Measurements from ENCODE around the gene NDRG2. TPM values are rescaled to one million over a fixed set of nuclear protein-coding genes. Genes with fewer than 3 reads are reported as not detected.

Gene NDRG2
- total and polyA plus RNA-seq, 4 experiments from 2014 or later: 26.9 to 34.5 (median 32.2) TPM

DNA sequence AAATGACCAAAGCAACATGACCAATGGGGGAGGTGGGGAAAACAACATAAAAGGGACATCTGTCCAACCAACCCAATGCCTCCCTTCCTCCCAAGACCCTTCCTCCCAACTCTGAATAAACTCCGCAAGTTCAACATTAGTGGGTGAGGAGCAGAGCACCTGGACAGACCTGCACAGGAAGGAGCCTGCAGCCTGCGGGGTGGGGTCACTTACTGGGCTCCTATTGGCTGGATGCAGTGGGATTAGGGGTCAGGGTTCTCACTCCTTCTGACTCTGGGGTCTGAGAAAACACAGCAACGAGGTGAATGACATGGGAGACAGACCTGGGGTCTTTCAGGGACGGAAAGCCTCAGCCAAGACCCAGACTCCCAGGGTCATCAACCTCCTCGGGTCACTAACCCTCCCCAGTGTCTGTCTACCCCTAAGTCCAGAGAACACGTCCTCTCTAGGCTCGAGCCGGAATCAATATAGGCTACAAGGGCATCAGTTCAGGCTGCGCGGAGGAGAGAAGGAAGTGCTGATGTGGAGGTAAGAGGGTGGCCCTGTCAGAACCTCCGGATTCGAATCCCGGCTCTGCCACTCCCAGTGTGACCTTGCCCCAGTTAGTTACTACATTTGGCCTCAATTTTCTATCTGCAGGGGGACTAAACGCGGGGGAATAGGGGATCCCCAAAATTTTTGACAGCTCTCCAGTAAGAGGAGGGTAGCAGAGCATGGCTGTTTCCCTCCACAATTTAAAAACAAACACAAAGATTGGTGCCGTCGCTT lies 860 bp downstream of the NDRG2 start:
- Mint-ChIP-seq H3K27me3 (no peaks in the 10 kb centered on the region), H3K4me3 (peak overlapping the region; percentile 83 to 95 (median 91)), H3K36me3 (peaks cover 23 to 26% of the 10 kb centered on the region in 2 donors), H3K4me1 (peaks cover 12 to 33% (median 22%) of the 10 kb centered on the region in 4 donors), H3K27ac (peak overlapping the region; percentile 77 to 92 (median 87)), H3K9me3 (peaks cover 0 to 2% (median 0%) of the 10 kb centered on the region in 8 donors)
- H3K27me3 ChIP-seq (ENCODE audit: insufficient read depth, low read length): no peaks in the 10 kb centered on the region
- H3K4me3 ChIP-seq (ENCODE audit: low read length in 2 of 2): peak overlapping the region; percentile 69 to 77
- POLR2A ChIA-PET (ENCODE audit: partially characterized antibody): interaction anchor here (0.7 to 2.5 kb wide), 9 partner anchors 9 to 80 kb away, joined by 3 to 18 read pairs (median 4); no protein-coding TSS in a partner anchor
- DNase-seq: peak; percentile 9 to 46 (median 23)
- H3K27ac ChIP-seq (ENCODE audit: low read depth, low read length): peak overlapping the region; percentile 51
- H3K4me1 ChIP-seq (ENCODE audit: insufficient read depth, low read length): peaks cover 20% of the 10 kb centered on the region
- intact Hi-C loops (cut with micrococcal nuclease): loop anchor here (2.0 kb wide), 1 partner anchor 69 kb away; no protein-coding TSS in a partner anchor
- CTCF ChIA-PET (ENCODE audit: partially characterized antibody): interaction anchor here (1.1 to 2.6 kb wide), 5 partner anchors 10 to 81 kb away, joined by 3 to 34 read pairs (median 4); no protein-coding TSS in a partner anchor
- H3K9me3 ChIP-seq (ENCODE audit: control insufficient read depth in 1 of 2, low read length in 2 of 2): no peaks in the 10 kb centered on the region
- no peaks in the 10 kb centered on the region for H3K36me3 ChIP-seq (ENCODE audit: insufficient read depth, low read length)

DNA sequence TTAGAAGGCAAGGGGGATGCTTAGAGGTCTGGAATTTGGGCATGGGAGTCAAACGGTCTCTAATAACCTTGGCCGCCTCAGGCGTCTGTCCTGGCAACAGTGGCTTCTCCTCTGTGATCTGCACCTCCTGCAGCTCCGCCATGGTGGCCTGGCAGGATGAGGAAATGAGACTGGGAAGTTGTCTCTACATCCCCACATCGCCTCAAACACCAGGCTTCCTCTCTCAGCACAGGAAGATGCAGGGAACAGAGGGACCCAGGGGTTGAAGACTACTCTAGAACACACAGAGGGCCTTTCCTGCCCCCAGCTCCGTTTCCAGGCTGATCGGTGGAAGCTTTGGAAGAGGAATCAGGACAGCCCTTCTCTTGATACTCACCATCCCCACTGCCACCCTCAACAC lies 1.7 kb downstream of the NDRG2 start:
- peaks cover 12 to 33% (median 22%) of the 10 kb centered on the region in 4 donors for H3K4me1 Mint-ChIP-seq
- ChIA-PET CTCF (ENCODE audit: partially characterized antibody) (interaction anchor here (1.1 to 2.6 kb wide), 4 partner anchors 9 to 81 kb away, joined by 4 to 34 read pairs (median 6); no protein-coding TSS in a partner anchor), POLR2A (ENCODE audit: partially characterized antibody) (interaction anchor here (0.7 to 2.5 kb wide), 5 partner anchors 8 to 81 kb away, joined by 3 to 18 read pairs (median 5); no protein-coding TSS in a partner anchor)

DNA sequence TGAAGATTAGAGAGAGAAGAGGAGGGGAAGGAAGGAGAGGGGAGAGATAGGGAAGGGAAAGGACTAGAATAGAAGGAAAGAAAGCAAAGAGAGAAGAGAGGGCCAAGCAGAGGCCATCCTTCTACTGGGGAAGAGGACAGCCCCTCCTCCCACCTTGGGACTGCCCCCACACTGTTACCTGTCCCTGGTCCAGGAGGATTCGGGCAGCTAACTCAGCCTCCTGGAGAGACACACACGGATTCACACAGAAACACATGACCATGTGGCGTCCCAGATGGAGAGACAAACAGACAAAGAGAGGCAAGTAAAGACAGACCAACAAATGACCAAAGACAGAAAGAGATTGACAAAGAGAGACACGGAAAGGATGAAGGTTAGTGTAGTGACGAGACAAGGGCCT lies 2.2 kb downstream of the NDRG2 start:
- H3K4me1 ChIP-seq (ENCODE audit: insufficient read depth, low read length): peaks cover 20% of the 10 kb centered on the region
- H3K27ac Mint-ChIP-seq: peak overlapping the region in 3 of 7 donors; percentile 4 to 56 (median 19)
- no peak for DNase-seq
- peaks cover 12 to 33% (median 22%) of the 10 kb centered on the region in 4 donors for H3K4me1 Mint-ChIP-seq
- no peak overlapping the region for H3K4me3 ChIP-seq (ENCODE audit: low read length in 2 of 2)
- no peaks in the 10 kb centered on the region for H3K36me3 ChIP-seq (ENCODE audit: insufficient read depth, low read length)
- CTCF ChIA-PET (ENCODE audit: partially characterized antibody): interaction anchor here (2.6 to 15.6 kb wide), 2 partner anchors 8 to 83 kb away, joined by 34 to 399 read pairs; partner anchors contain the start of gene TMEM253
- H3K4me3 Mint-ChIP-seq: peak overlapping the region; percentile 13 to 91 (median 68)
- H3K36me3 Mint-ChIP-seq: peaks cover 31 to 37% of the 10 kb centered on the region in 2 donors
- intact Hi-C loops (cut with micrococcal nuclease): no loop called here
- no peak overlapping the region for H3K27ac ChIP-seq (ENCODE audit: low read depth, low read length)
- H3K9me3 Mint-ChIP-seq: peaks cover 0 to 2% (median 0%) of the 10 kb centered on the region in 8 donors
- H3K9me3 ChIP-seq (ENCODE audit: control insufficient read depth in 1 of 2, low read length in 2 of 2): no peaks in the 10 kb centered on the region
- no peaks in the 10 kb centered on the region for H3K27me3 Mint-ChIP-seq
- no peaks in the 10 kb centered on the region for H3K27me3 ChIP-seq (ENCODE audit: insufficient read depth, low read length)
- POLR2A ChIA-PET (ENCODE audit: partially characterized antibody): interaction anchor here (0.9 to 2.5 kb wide), 3 partner anchors 8 to 82 kb away, joined by 3 to 18 read pairs (median 5); no protein-coding TSS in a partner anchor

More for the DNA sequence above, 1.7 kb downstream of the NDRG2 start:
- H3K36me3 Mint-ChIP-seq: peaks cover 31 to 32% of the 10 kb centered on the region in 2 donors
- H3K4me3 Mint-ChIP-seq: peak overlapping the region; percentile 53 to 91 (median 86)
- Histone ChIP-seq H3K27ac (ENCODE audit: low read depth, low read length) (no peak overlapping the region), H3K4me3 (ENCODE audit: low read length in 2 of 2) (no peak overlapping the region), H3K4me1 (ENCODE audit: insufficient read depth, low read length) (peaks cover 20% of the 10 kb centered on the region), H3K9me3 (ENCODE audit: control insufficient read depth in 1 of 2, low read length in 2 of 2) (no peaks in the 10 kb centered on the region), H3K27me3 (ENCODE audit: insufficient read depth, low read length) (no peaks in the 10 kb centered on the region), H3K36me3 (ENCODE audit: insufficient read depth, low read length) (no peaks in the 10 kb centered on the region)
- intact Hi-C loops (cut with micrococcal nuclease): no loop called here
- H3K9me3 Mint-ChIP-seq: peaks cover 0 to 2% (median 0%) of the 10 kb centered on the region in 8 donors
- no peak for DNase-seq
- H3K27ac Mint-ChIP-seq: peak overlapping the region in 2 of 7 donors; percentile 56 to 83
- H3K27me3 Mint-ChIP-seq: no peaks in the 10 kb centered on the region

DNA sequence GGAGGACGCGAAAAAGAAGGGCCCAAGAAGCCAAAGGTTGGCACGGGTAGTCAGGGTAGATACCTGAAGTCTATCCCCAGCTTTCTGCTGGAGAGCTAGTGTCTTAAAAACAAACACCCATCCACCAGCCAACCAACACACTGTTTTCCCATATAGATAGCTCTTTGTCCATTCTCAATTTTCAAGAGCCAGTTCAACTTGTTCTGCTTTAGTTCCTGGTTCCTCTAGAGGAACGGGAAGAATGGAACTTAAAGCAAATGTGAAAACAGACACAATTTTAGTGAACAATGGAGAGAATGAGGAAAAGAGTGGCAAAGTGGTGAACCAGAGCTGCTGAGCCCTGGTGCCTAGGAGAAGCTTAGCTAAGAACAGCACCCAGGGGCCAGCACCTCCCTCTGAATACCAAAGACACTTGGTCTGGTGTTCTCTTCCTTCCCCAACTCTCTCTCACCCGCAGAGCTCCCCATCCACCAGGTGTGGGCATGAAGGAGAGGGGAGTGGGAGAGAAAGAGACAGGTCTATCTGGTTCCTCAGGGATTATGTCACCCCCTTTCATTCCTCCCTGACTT lies 3.8 kb downstream of the NDRG2 start:
- no peak for DNase-seq
- Histone ChIP-seq H3K9me3 (ENCODE audit: control insufficient read depth in 1 of 2, low read length in 2 of 2) (no peaks in the 10 kb centered on the region), H3K27me3 (ENCODE audit: insufficient read depth, low read length) (no peaks in the 10 kb centered on the region), H3K27ac (ENCODE audit: low read depth, low read length) (no peak overlapping the region), H3K4me3 (ENCODE audit: low read length in 2 of 2) (no peak overlapping the region), H3K4me1 (ENCODE audit: insufficient read depth, low read length) (peaks cover 20% of the 10 kb centered on the region), H3K36me3 (ENCODE audit: insufficient read depth, low read length) (no peaks in the 10 kb centered on the region)
- H3K36me3 Mint-ChIP-seq: peaks cover 39 to 45% of the 10 kb centered on the region in 2 donors
- no peaks in the 10 kb centered on the region for H3K27me3 Mint-ChIP-seq
- H3K4me3 Mint-ChIP-seq: no peak overlapping the region
- peaks cover 12 to 28% (median 19%) of the 10 kb centered on the region in 4 donors for H3K4me1 Mint-ChIP-seq
- peak overlapping the region in 1 of 7 donors; percentile 49 for H3K27ac Mint-ChIP-seq
- ChIA-PET POLR2A (ENCODE audit: partially characterized antibody) (interaction anchor here (1.0 kb wide), 1 partner anchor 9 kb away, joined by 3 read pairs; the partner anchor contains the start of gene TPPP2), CTCF (ENCODE audit: partially characterized antibody) (interaction anchor here (0.5 to 15.6 kb wide), 7 partner anchors 9 to 254 kb away, joined by 3 to 399 read pairs (median 3); partner anchors contain the start of genes RNASE7 and TMEM253)
- intact Hi-C loops (cut with micrococcal nuclease): no loop called here
- H3K9me3 Mint-ChIP-seq: peaks cover 0 to 2% (median 0%) of the 10 kb centered on the region in 8 donors

DNA sequence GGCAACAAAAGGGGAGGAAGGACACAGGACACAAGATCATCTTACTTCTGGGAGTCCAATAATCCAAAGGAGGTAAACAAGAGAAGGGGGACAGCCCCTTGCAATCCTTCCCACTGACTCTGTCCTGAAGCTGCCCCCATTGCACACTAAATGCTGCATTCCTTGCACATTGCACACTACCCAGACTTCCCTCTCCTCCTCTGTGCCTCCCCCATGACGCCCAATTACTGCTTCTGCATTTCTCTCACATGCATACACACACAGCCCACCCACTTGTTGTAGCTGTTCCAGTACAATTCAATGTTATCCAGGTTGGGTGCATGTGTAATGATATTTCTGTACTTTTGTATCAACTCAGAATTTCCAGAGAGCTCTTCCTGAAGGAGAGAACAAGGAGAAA lies 5.5 kb downstream of the NDRG2 start:
- peaks cover 0 to 1% of the 10 kb centered on the region in 2 donors for H3K27me3 Mint-ChIP-seq
- no peak overlapping the region for H3K27ac Mint-ChIP-seq
- peaks cover 0 to 2% (median 0%) of the 10 kb centered on the region in 8 donors for H3K9me3 Mint-ChIP-seq
- no peak for DNase-seq
- H3K4me3 Mint-ChIP-seq: no peak overlapping the region
- intact Hi-C loops (cut with micrococcal nuclease): no loop called here
- H3K4me1 Mint-ChIP-seq: peaks cover 11 to 25% (median 18%) of the 10 kb centered on the region in 4 donors
- peaks cover 39 to 42% of the 10 kb centered on the region in 2 donors for H3K36me3 Mint-ChIP-seq
- Histone ChIP-seq H3K27me3 (ENCODE audit: insufficient read depth, low read length) (no peaks in the 10 kb centered on the region), H3K36me3 (ENCODE audit: insufficient read depth, low read length) (no peaks in the 10 kb centered on the region), H3K9me3 (ENCODE audit: control insufficient read depth in 1 of 2, low read length in 2 of 2) (no peaks in the 10 kb centered on the region), H3K4me1 (ENCODE audit: insufficient read depth, low read length) (peaks cover 18% of the 10 kb centered on the region), H3K27ac (ENCODE audit: low read depth, low read length) (no peak overlapping the region), H3K4me3 (ENCODE audit: low read length in 2 of 2) (no peak overlapping the region)
- ChIA-PET CTCF (ENCODE audit: partially characterized antibody) (interaction anchor here (0.8 to 15.6 kb wide), 7 partner anchors 13 to 87 kb away, joined by 3 to 399 read pairs (median 138); partner anchors contain the start of genes RNASE13, RNASE7, TMEM253 and TPPP2), POLR2A (ENCODE audit: partially characterized antibody) (no interaction called here)

DNA sequence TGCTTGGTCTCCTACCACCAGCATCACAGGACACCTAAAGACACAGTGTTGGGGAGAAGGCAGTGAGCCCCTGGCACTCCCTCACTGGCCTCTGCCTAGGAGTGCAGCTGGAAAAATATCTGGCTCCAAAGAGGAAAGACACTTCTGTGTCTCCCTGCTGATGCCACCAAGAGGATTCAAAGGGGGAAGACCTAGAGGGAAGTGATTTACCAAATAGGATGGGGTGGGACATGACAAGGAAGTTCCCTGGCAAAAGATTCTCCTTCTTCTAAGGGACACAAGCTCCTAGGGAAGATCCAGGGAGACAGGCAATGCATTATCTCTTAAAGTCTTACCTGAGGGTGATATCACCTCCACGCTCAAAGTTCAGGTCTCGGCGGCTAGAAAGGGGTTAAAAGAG lies 6.1 kb downstream of the NDRG2 start:
- POLR2A ChIA-PET (ENCODE audit: partially characterized antibody): interaction anchor here (5.4 kb wide), 1 partner anchor 85 kb away, joined by 52 read pairs; no protein-coding TSS in a partner anchor
- Mint-ChIP-seq H3K36me3 (peaks cover 39% of the 10 kb centered on the region in 2 donors), H3K27ac (no peak overlapping the region), H3K27me3 (peaks cover 0 to 1% of the 10 kb centered on the region in 2 donors), H3K9me3 (no peaks in the 10 kb centered on the region), H3K4me3 (no peak overlapping the region), H3K4me1 (peaks cover 8 to 19% (median 12%) of the 10 kb centered on the region in 4 donors)
- H3K4me1 ChIP-seq (ENCODE audit: insufficient read depth, low read length): peaks cover 12% of the 10 kb centered on the region
- H3K36me3 ChIP-seq (ENCODE audit: insufficient read depth, low read length): no peaks in the 10 kb centered on the region
- no peak overlapping the region for H3K4me3 ChIP-seq (ENCODE audit: low read length in 2 of 2)
- CTCF ChIA-PET (ENCODE audit: partially characterized antibody): interaction anchor here (1.0 to 15.6 kb wide), 7 partner anchors 14 to 87 kb away, joined by 3 to 399 read pairs (median 138); partner anchors contain the start of genes RNASE13, RNASE7, TMEM253 and TPPP2
- DNase-seq: no peak
- H3K27ac ChIP-seq (ENCODE audit: low read depth, low read length): no peak overlapping the region
- no peaks in the 10 kb centered on the region for H3K27me3 ChIP-seq (ENCODE audit: insufficient read depth, low read length)
- intact Hi-C loops (cut with micrococcal nuclease): no loop called here
- no peaks in the 10 kb centered on the region for H3K9me3 ChIP-seq (ENCODE audit: control insufficient read depth in 1 of 2, low read length in 2 of 2)

All from CD4-positive, alpha-beta memory T cell (primary cell).